Fibroblast of villous mesenchyme (primary cell): ENCODE measurements around the gene SCAANT1. TPM values are rescaled to one million over a fixed set of nuclear protein-coding genes. Genes with fewer than 3 reads are reported as not detected.

ENCODE experiments used
- DNase-seq: peaks from one replicate; pipeline ENCODE4 v3.0.0-alpha.2; 2010; ENCODE audit warnings: low read depth
- H3K4me3 ChIP-seq: 2 replicates; pipeline ENCODE4 v1.5.1; 2011; ENCODE audit warnings: low read depth, mild to moderate bottlenecking, low read length
- CTCF ChIP-seq: IDR thresholded peaks from 2 replicates; pipeline ENCODE4 v1.5.1; 2012; ENCODE audit warnings: low read depth, mild to moderate bottlenecking, low read length; ENCODE audit not compliant: insufficient read depth
- total RNA-seq: library from RNA; depleted of rRNA; stranded (reverse); fragments of >200 nt; gene quantifications from 2 replicates; pipeline ENCODE4 v1.2.3, GENCODE V29; 2012

Gene SCAANT1
- total RNA-seq, 1 donor: not detected

- TF ChIP-seq CTCF: no peak
- no peak overlapping the region for H3K4me3 ChIP-seq
- no peak for DNase-seq
Observed at GRCh38 chr3:63954182-63954581, 42.0 kb upstream of the SCAANT1 start.

GRCh38 chr3:63952248-63952594 lies 40.0 kb upstream of the SCAANT1 start:
- TF ChIP-seq CTCF: no peak
- DNase-seq: no peak
- H3K4me3 ChIP-seq: no peak overlapping the region

DNA sequence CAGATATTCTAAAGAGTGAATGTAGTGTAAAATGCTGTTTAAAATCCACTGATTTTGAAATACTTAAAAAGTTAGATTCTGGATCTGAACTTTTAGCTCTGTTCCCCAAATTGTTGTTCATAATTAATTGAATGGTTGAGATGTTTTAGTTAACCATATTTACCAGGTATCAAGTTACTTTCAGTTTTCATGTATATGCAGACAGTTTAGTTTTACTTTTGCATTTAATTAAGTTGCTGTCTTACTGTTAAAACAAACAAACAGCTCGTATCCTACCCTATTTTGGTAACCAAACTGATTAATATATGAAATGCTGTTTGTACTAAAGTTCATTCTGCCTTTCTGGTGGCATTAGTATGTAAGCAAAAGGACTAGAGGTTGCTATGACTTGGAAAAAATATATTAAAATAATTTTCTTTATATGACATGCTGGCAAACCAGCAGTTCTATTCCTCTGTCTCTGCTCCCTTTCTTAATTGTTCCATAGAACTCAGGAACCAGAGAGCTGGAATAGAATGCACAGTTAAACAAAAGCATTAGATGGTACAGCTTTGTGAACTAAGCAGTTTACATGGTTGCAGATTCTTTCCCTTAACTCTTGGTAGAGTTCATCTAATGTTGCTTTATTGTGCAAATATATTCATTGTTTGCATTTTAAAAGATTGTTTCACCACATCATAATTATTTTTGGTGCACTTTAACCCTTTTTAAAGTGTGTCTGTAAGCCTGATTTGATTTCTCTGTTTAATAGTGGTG lies 39.5 kb upstream of the SCAANT1 start:
- TF ChIP-seq CTCF: no peak
- no peak for DNase-seq
- no peak overlapping the region for H3K4me3 ChIP-seq

GRCh38 chr3:63950698-63951097 lies 38.5 kb upstream of the SCAANT1 start:
- TF ChIP-seq CTCF: no peak
- H3K4me3 ChIP-seq: no peak overlapping the region
- DNase-seq: no peak

- H3K4me3 ChIP-seq: no peak overlapping the region
- TF ChIP-seq CTCF: no peak
- DNase-seq: peak; percentile 55
Observed at GRCh38 chr3:63949005-63949404, 36.8 kb upstream of the SCAANT1 start.

- TF ChIP-seq CTCF: no peak
- DNase-seq: no peak
Observed at GRCh38 chr3:63947594-63947993, 35.4 kb upstream of the SCAANT1 start.

DNA sequence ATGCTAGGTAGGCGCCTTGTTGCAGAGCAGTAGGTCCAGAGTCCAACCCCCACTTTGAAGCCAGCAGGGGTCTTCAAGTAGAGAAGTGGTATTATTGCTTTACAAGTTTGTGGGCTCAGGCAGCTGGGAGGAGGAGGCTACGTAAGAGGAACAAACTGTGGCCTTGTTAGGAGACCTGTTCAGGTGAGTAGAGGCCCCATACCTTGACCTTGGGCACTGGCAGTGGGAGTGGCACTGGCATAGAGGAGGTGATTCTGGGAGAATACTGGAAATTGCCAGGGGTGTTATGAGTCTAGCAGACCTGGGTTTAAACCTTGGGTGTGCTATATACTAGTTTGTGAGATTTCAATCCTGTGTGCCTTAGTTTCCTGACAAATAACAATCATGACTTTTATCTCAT lies 34.6 kb upstream of the SCAANT1 start:
- no peak for DNase-seq
- no peak for TF ChIP-seq CTCF

More at GRCh38 chr3:63947594-63947993, 35.4 kb upstream of the SCAANT1 start:
- H3K4me3 ChIP-seq: no peak overlapping the region

More for the DNA sequence above, 34.6 kb upstream of the SCAANT1 start:
- no peak overlapping the region for H3K4me3 ChIP-seq
